ENCODE data around the gene KIF5A. TPM values are rescaled to one million over a fixed set of nuclear protein-coding genes. Genes with fewer than 3 reads are reported as not detected.
A peak's percentile ranks its signal among the peaks of the same experiment; 100 is the strongest.

The KIF5A gene
- total RNA-seq, 1 donor from 2014 or later: not detected

GRCh38 chr12:57628280-57629191 lies 78.7 kb downstream of the KIF5A start:
- DNase-seq (ENCODE audit: low read depth): no peak

GRCh38 chr12:57629897-57630471 lies 80.1 kb downstream of the KIF5A start:
- DNase-seq (ENCODE audit: low read depth): no peak

- DNase-seq (ENCODE audit: low read depth): no peak
Measured at GRCh38 chr12:57630891-57631433, 81.1 kb downstream of the KIF5A start.

- no peak for DNase-seq (ENCODE audit: low read depth)
Measured at GRCh38 chr12:57631566-57632072, 81.8 kb downstream of the KIF5A start.

GRCh38 chr12:57632073-57632957 lies 82.5 kb downstream of the KIF5A start:
- no peak for DNase-seq (ENCODE audit: low read depth)

- DNase-seq (ENCODE audit: low read depth): peak; percentile 59
Measured at GRCh38 chr12:57632958-57633840, 83.4 kb downstream of the KIF5A start, which contains the start of gene B4GALNT1. Gene B4GALNT1 (minus strand): TSS chr12:57633201. CDS start chr12:57632132, 1,069 bp downstream.

MicroRNAs encoded within 50 kb of the gene (microRNA counts, 767-probe panel; counts per million panel counts)
- not detected for microRNA hsa-miR-616-3p

Small RNAs within 50 kb of the gene (microRNA-seq; reads per million reads assigned to microRNA genes)
- gene MIR616 (1.3 reads per million), gene MIR6758 (not detected)

Other genes starting within 250 kb of the KIF5A start
- 20.3 and 24.6 TPM in 2 replicates for gene R3HDM2, start 119.0 kb upstream of the KIF5A start, total RNA-seq
- not detected in 2 replicates for gene INHBC, start 115.3 kb upstream of the KIF5A start, total RNA-seq
- gene INHBE, start 94.7 kb upstream of the KIF5A start, total RNA-seq: 12.2 and 15.7 TPM in 2 replicates
- gene GLI1, start 90.3 kb upstream of the KIF5A start, total RNA-seq: 0.56 and 0.78 TPM in 2 replicates
- 9.8 and 14.7 TPM in 2 replicates for gene ARHGAP9, start 70.2 kb upstream of the KIF5A start, total RNA-seq
- 131 and 146 TPM in 2 replicates for gene MARS1, start 62.0 kb upstream of the KIF5A start, total RNA-seq
- gene DDIT3, start 29.5 kb upstream of the KIF5A start, total RNA-seq: 30.0 and 37.1 TPM in 2 replicates
- gene MBD6, start 27.2 kb upstream of the KIF5A start, total RNA-seq: 6.3 and 8.2 TPM in 2 replicates
- 170 and 179 TPM in 2 replicates for gene DCTN2, start 2.9 kb upstream of the KIF5A start, total RNA-seq
- 15.4 and 20.2 TPM in 2 replicates for gene PIP4K2C, start 41.1 kb downstream of the KIF5A start, total RNA-seq
- gene DTX3, start 54.8 kb downstream of the KIF5A start, total RNA-seq: 22.1 and 22.5 TPM in 2 replicates
- 8.6 and 12.4 TPM in 2 replicates for gene ARHGEF25, start 61.4 kb downstream of the KIF5A start, total RNA-seq
- gene B4GALNT1, start 83.2 kb downstream of the KIF5A start, total RNA-seq: 2.5 and 3.4 TPM in 2 replicates
- 288 and 306 TPM in 2 replicates for gene OS9, start 144.1 kb downstream of the KIF5A start, total RNA-seq
- gene AGAP2, start 188.7 kb downstream of the KIF5A start, total RNA-seq: 9.8 and 30.2 TPM in 2 replicates
- gene TSPAN31, start 195.0 kb downstream of the KIF5A start, total RNA-seq: 50.7 and 141 TPM in 2 replicates
- gene CDK4, start 202.3 kb downstream of the KIF5A start, total RNA-seq: 175 and 180 TPM in 2 replicates
- 8.7 and 9.1 TPM in 2 replicates for gene MARCHF9, start 205.1 kb downstream of the KIF5A start, total RNA-seq
- 1.2 TPM in 1 of 2 replicates, not detected in the other for gene CYP27B1, start 217.0 kb downstream of the KIF5A start, total RNA-seq
- 9.9 and 13.6 TPM in 2 replicates for gene METTL1, start 222.1 kb downstream of the KIF5A start, total RNA-seq
- gene EEF1AKMT3, start 222.6 kb downstream of the KIF5A start, total RNA-seq: 2.7 and 3.1 TPM in 2 replicates
- gene TSFM, start 232.7 kb downstream of the KIF5A start, total RNA-seq: 50.0 and 51.9 TPM in 2 replicates

Data from myocyte (in vitro differentiated cells).